C4-2B (cell line): ENCODE data around the gene ESPN.

Experiments used
- ZFX ChIP-seq: fragments of 450-650 bp; IDR thresholded peaks from 2 replicates; pipeline ENCODE4 v1.6.1; 2017
- TF ChIP-seq, protein P1 (sequence below): fragments of 450-650 bp; conservative IDR thresholded peaks from 2 replicates; pipeline ENCODE4 v1.5.1; 2017; ENCODE audit warnings: mild to moderate bottlenecking

DNA sequence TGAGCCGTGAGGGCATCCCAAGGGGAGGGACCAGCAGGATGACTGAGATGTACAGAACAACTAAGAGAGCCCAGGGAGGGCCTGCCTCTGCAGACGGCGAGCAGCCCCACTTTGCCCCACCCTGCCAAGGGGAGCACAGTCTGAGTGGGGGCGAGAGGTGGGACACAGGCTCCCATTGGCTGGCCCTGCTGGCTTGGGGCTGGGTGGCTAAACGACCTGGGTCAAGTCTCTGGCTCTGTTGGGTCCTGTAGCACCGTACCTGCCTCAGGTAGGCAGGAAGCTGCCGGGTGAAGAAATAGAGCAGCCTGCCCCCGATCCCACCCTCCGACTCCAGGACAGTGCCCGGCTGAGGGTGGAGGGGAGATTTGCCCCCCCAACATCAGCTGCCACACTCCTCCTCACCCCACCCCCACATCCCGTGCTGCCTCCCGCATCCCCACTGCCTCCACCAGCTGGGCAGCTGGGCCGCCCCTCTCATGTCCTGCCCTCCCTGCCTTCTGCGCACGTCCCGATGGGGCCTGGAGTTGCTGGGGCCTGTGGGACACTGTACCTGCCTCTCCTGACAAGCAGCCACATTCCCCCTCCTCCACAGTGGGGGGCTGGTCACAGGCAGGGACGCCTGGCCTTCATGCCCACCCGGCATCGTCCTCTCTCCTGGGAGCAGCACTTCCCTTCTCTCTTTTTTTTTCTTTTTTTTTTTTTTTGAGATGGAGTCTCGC lies 79.5 kb downstream of the ESPN start:
- TF ChIP-seq, protein P1, sequence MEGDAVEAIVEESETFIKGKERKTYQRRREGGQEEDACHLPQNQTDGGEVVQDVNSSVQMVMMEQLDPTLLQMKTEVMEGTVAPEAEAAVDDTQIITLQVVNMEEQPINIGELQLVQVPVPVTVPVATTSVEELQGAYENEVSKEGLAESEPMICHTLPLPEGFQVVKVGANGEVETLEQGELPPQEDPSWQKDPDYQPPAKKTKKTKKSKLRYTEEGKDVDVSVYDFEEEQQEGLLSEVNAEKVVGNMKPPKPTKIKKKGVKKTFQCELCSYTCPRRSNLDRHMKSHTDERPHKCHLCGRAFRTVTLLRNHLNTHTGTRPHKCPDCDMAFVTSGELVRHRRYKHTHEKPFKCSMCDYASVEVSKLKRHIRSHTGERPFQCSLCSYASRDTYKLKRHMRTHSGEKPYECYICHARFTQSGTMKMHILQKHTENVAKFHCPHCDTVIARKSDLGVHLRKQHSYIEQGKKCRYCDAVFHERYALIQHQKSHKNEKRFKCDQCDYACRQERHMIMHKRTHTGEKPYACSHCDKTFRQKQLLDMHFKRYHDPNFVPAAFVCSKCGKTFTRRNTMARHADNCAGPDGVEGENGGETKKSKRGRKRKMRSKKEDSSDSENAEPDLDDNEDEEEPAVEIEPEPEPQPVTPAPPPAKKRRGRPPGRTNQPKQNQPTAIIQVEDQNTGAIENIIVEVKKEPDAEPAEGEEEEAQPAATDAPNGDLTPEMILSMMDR = no peak
- TF ChIP-seq ZFX = no peak
